Adrenal gland (tissue), 12 donors: ENCODE measurements around the gene RPL27. TPM values are rescaled to one million over a fixed set of nuclear protein-coding genes. Genes with fewer than 3 reads are reported as not detected.

ENCODE experiments used
- DNase-seq, 7 donors: peaks; one replicate each; pipeline ENCODE4 v3.0.0-alpha.2; 2019 to 2020
- H3K27ac ChIP-seq, 5 donors: fragments of 200-600 bp; sonication (generic) in 4 of 5; 1 replicate in 3 of 5; 2 replicates in 2 of 5; pipeline versions ENCODE4 v1.5.1 to v1.8.0; 2016 to 2020; ENCODE audit warnings: mild to moderate bottlenecking in 1 of 5
- H3K27me3 ChIP-seq: fragments of 200-600 bp; 2 replicates; pipeline ENCODE4 v1.8.0; 2021
- H3K36me3 ChIP-seq, 2 donors: fragments of 200-600 bp; replicated peaks in 1 of 2; 1 replicate in 1 of 2; 2 replicates in 1 of 2; pipeline versions ENCODE4 v1.5.1 to v1.8.0; 2018 to 2022
- H3K4me1 ChIP-seq, 2 donors: fragments of 200-600 bp; replicated peaks in 1 of 2; 1 replicate in 1 of 2; 2 replicates in 1 of 2; pipeline versions ENCODE4 v1.5.1 to v1.8.0; 2018 to 2021
- H3K4me3 ChIP-seq, 4 donors: fragments of 200-600 bp; sonication (generic) in 3 of 4; one replicate each; pipeline ENCODE4 v1.5.1; 2016 to 2018
- H3K9me3 ChIP-seq, 3 donors: fragments of 200-600 bp; sonication (generic) in 1 of 3; replicated peaks in 1 of 3; 1 replicate in 2 of 3; 2 replicates in 1 of 3; pipeline versions ENCODE4 v1.5.1 to v1.8.0; 2016 to 2021
- CTCF ChIP-seq, 6 experiments: fragments of 450-650 bp in 4 of 6; fragments of 200-600 bp in 2 of 6; sonication (generic) in 1 of 6; IDR thresholded peaks; 1 replicate in 5 of 6; 2 replicates in 1 of 6; pipeline versions ENCODE4 v1.5.1 to v1.8.0; 2016 to 2021; ENCODE audit warnings: antibody characterized with exemption in 6 of 6, mild to moderate bottlenecking in 2 of 6, moderate library complexity in 1 of 6
- POLR2A ChIP-seq, 2 donors: fragments of 450-650 bp; IDR thresholded peaks; one replicate each; pipeline ENCODE4 v1.6.1; 2017; ENCODE audit warnings: antibody characterized with exemption in 2 of 2, mild to moderate bottlenecking in 2 of 2, moderate library complexity in 1 of 2
- WGBS, 4 donors: extraction: QIAGEN DNeasy Blood & Tissue Kit in 2 of 4; methylation state at CpG; one replicate each; pipeline versions ENCODE4 v1.1.5 to v1.1.7; 2013 to 2017; 5-methylcytosine and 5-hydroxymethylcytosine counted together
- intact Hi-C, 2 donors: fragments of 100-400 bp; cut with DNase I; formaldehyde crosslinking; loops; one replicate each; pipeline versions ENCODE4 v1.14.1 to v1.15.0; 2022 to 2023
- polyA plus RNA-seq, 3 donors: library from polyadenylated mRNA; stranded (reverse); fragments of 200-250 nt in 2 of 3; fragments of 350-450 nt in 1 of 3; fragmentation: Illumina TruSeq in 1 of 3; extraction: RNeasy Lipid Tissue Mini Kit (QIAGEN cat#74804) in 1 of 3; gene quantifications; one replicate each; pipeline ENCODE4 v1.2.3, GENCODE V29; 2013 to 2014
- total RNA-seq, 9 donors: library from RNA; depleted of rRNA in 4 of 9; stranded (reverse); fragments of >200 nt in 4 of 9; fragments of 120-200 nt in 1 of 9; fragmentation: NEBNext Ultra II Directional in 1 of 9; extraction: Animal tissue kit (Norgen Biotek cat#: 25700) in 1 of 9; gene quantifications; one replicate each; pipeline versions ENCODE4 v1.1.0 to v1.2.4, GENCODE V29; 2013 to 2023
- donor health status: healthy with polysubstance abuse.
- donor health status: Bipolar disorder and iron deficiency.
- donor health status: DM: yes; HTN: yes; CAD: no.
- donor health status: DM: no; HTN: no; CAD: no.
- donor health status: DM: no; HTN: no; CAD: no.
- donor health status: DM: yes; HTN: yes; CAD: no.

RPL27 gene
- total and polyA plus RNA-seq, 12 donors, result 356 to 2,291 (median 1,072) TPM

- peak in 1 of 7 donors; percentile 16 for DNase-seq
- H3K27me3 ChIP-seq, result no peaks in the 10 kb centered on the region
- intact Hi-C loops, result loop anchor here (10.0 kb wide), 2 partner anchors 57 to 287 kb away; no protein-coding TSS in a partner anchor
- whole genome bisulfite sequencing, 4 donors, result 80 to 89% (median 84%) methylated on average over 8 to 9 of the region's 9 CpGs
- H3K4me1 ChIP-seq, result peaks cover 0 to 10% of the 10 kb centered on the region in 2 donors
- H3K36me3 ChIP-seq, result no peaks in the 10 kb centered on the region
- no peak overlapping the region for H3K4me3 ChIP-seq
- H3K27ac ChIP-seq, result no peak overlapping the region
- H3K9me3 ChIP-seq, result no peaks in the 10 kb centered on the region
- TF ChIP-seq POLR2A (IDR thresholded peaks at IDR 0.05) (no peak), CTCF (IDR thresholded peaks at IDR 0.05) (no peak)
Observed at GRCh38 chr17:43027091-43028032, 29.1 kb downstream of the RPL27 start.

DNA sequence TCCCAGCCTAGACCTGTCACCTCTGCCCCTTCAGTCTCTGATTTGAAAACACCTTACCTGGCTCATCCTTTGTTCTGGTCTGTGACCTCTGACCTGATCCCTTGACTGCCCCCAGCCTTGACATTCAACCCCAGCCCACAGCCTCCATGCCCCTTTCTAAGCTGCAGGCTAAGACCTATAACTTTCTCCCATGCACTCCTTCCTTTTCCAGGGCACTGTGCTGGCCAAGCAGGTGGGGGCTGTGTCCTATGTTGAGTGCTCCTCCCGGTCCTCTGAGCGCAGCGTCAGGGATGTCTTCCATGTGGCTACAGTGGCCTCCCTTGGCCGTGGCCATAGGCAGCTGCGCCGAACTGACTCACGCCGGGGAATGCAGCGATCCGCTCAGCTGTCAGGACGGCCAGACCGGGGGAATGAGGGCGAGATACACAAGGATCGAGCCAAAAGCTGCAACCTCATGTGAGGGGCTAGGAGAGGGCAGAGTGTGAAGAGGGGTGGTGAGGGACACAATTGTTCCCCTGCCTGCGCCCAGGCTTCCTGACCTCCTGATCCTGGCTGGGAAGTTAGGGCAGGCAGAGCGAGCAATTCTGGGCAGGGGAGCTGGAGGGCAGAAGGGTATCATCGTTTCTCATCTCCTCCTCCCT lies 30.1 kb downstream of the RPL27 start:
- intact Hi-C loops, result loop anchor here (10.0 kb wide), 2 partner anchors 56 to 286 kb away; no protein-coding TSS in a partner anchor
- H3K27me3 ChIP-seq, result no peaks in the 10 kb centered on the region

GRCh38 chr17:43030137-43030767 lies 32.0 kb downstream of the RPL27 start:
- intact Hi-C loops, result no loop called here
- Histone ChIP-seq H3K27ac (peak overlapping the region in 1 of 5 donors; percentile 18), H3K4me3 (no peak overlapping the region), H3K27me3 (no peaks in the 10 kb centered on the region), H3K9me3 (no peaks in the 10 kb centered on the region), H3K4me1 (no peaks in the 10 kb centered on the region), H3K36me3 (no peaks in the 10 kb centered on the region)
- WGBS, 4 donors, result 63 to 69% (median 67%) methylated on average over 5 to 6 of the region's 6 CpGs
- TF ChIP-seq POLR2A (IDR thresholded peaks at IDR 0.05), result no peak
- TF ChIP-seq CTCF (IDR thresholded peaks at IDR 0.05), result no peak
- DNase-seq, result no peak

More for the DNA sequence above, 30.1 kb downstream of the RPL27 start:
- no peaks in the 10 kb centered on the region for H3K36me3 ChIP-seq
- H3K4me1 ChIP-seq, result peaks cover 0 to 6% of the 10 kb centered on the region in 2 donors
- no peaks in the 10 kb centered on the region for H3K9me3 ChIP-seq
- no peak overlapping the region for H3K4me3 ChIP-seq
- no peak overlapping the region for H3K27ac ChIP-seq
- TF ChIP-seq POLR2A (IDR thresholded peaks at IDR 0.05) (no peak), CTCF (IDR thresholded peaks at IDR 0.05) (no peak)
- 77 to 89% (median 84%) methylated on average over 17 of the region's 17 CpGs for WGBS, 4 donors
- DNase-seq, result no peak

DNA sequence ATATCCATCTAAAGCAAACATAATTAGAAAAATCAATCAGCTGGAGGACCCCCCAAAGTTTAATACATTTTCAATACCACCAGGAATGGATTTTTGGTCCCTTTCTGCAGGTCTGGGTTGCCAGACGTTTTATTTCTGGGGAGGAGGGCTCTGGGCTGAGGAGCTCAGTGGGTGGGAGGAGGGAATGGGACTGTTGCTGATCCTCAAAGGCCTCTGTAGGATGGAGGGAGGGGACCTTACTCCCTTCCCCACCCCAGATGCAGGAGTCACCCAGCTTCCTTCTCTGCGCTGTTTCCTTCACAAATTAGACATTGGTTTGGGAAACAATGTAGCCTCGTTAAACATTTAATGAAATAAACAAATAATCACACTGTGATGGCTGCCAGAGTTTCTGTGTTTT lies 33.4 kb downstream of the RPL27 start:
- intact Hi-C loops, result no loop called here
- 84 to 96% (median 89%) methylated on average over 3 of the region's 3 CpGs for WGBS, 4 donors
- H3K27me3 ChIP-seq, result no peaks in the 10 kb centered on the region

More for the DNA sequence above, 33.4 kb downstream of the RPL27 start:
- no peak overlapping the region for H3K27ac ChIP-seq
- H3K4me3 ChIP-seq, result no peak overlapping the region
- no peaks in the 10 kb centered on the region for H3K4me1 ChIP-seq
- H3K9me3 ChIP-seq, result no peaks in the 10 kb centered on the region
- no peak for DNase-seq
- no peak for TF ChIP-seq POLR2A (IDR thresholded peaks at IDR 0.05)
- TF ChIP-seq CTCF (IDR thresholded peaks at IDR 0.05), result no peak
- H3K36me3 ChIP-seq, result no peaks in the 10 kb centered on the region
